GF-D8 (cell line): ENCODE data around the gene CFAP97.
"Not testable (repeated sequence)": the region's sequence is repeated elsewhere in the genome, so short reads cannot be mapped to it uniquely, and the experiment has no call there.

Source experiments
- DNase-seq: peaks from one replicate; lab custom pipeline; 2025; lab: John Stamatoyannopoulos, UW

CFAP97 gene

GRCh38 chr4:185203486-185204237 is at the start of gene CFAP97:
Gene CFAP97 (minus strand): TSS chr4:185204000. CDS start chr4:185191196, 12,804 bp downstream.
- DNase-seq: peak; percentile 66

GRCh38 chr4:185249105-185249504 is 45.3 kb upstream of the CFAP97 start:
- no peak for DNase-seq

- DNase-seq: no peak
Measured at GRCh38 chr4:185248393-185249039, 44.7 kb upstream of the CFAP97 start.

DNA sequence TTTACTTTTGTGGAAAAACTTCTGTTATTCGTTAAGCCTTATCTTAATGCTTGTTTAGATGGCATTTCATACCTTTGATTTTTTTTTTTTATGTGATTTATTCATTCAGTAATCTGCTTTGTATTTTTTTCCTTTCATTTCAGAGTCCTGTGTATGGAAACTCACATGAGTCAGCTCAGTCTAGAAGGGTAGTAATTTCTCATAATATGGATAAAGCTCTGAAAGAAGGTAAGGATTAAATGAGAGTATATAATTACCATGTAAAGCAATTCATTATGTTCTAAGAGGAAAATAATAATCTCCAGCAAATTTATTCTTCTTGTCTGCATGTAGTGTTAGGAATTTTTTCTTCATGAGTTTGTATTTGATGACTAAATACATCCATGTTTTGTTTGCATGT is 43.4 kb upstream of the CFAP97 start:
- no peak for DNase-seq

DNA sequence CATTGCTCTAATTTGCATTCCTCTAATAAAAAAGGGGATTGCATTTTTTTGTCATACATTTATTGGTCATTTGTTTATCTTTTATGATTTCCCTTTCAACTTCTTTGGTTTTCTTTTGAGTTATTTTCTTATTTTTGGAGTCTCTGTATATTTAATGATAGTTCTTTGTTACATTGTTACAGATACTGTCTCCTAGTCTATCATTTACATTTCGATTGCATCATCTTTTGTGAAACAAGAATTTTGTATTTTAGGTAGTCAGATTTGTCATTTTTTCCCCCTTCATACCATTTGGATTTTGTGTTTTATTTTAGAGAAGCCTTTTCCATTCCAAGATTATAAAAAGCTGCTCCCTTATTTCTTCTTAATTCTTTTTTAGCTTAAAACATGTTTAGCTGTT is 42.7 kb upstream of the CFAP97 start:
- DNase-seq: no peak

DNA sequence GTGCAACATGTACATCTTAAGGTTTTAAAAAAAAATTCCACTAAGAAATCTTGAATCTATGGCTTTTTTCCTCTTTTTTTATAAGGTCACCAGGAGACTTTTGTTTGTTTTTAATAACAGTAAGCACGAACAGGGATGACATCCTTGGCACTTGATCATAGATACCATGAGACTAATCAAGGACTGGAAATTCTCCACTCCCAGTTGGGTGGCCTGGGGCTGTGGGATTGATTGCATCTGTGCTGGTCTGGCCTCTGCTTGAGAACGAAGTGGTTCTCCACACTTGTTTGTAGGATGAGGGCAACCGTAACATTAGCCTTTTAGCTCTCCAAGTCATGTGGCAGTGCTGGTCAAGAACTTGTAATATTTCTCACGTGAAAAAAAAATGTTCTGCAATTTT is 41.0 kb upstream of the CFAP97 start:
- no peak for DNase-seq

GRCh38 chr4:185243879-185244278 is 40.1 kb upstream of the CFAP97 start:
- no peak for DNase-seq

GRCh38 chr4:185242749-185243533 is 39.1 kb upstream of the CFAP97 start:
- DNase-seq: no peak

- not testable (repeated sequence) for DNase-seq
Measured at GRCh38 chr4:185240486-185240885, 36.7 kb upstream of the CFAP97 start.

- no peak for DNase-seq
Measured at GRCh38 chr4:185238750-185239149, 35.0 kb upstream of the CFAP97 start.

GRCh38 chr4:185238215-185238681 is 34.4 kb upstream of the CFAP97 start:
- no peak for DNase-seq

DNA sequence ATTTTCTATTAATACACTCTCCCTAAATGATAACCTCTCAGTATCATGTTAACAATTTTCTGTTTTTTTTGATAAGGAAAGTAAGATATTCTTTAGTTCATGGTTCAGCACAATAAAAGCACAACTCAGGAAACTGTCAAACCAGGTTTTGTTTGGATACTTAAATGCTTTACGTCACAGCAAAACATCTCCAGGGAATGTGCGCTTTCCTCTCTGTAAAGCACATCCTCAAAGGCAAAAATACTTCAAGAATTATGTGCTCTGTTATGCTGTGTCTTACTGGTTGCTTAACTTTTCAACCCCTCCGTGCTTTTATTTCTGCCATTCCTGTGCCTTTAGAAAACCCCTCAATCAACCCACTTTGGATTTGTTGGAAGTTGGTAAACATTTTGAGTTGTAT is 33.4 kb upstream of the CFAP97 start:
- no peak for DNase-seq

- DNase-seq: no peak
Measured at GRCh38 chr4:185235843-185236503, 32.2 kb upstream of the CFAP97 start.

DNA sequence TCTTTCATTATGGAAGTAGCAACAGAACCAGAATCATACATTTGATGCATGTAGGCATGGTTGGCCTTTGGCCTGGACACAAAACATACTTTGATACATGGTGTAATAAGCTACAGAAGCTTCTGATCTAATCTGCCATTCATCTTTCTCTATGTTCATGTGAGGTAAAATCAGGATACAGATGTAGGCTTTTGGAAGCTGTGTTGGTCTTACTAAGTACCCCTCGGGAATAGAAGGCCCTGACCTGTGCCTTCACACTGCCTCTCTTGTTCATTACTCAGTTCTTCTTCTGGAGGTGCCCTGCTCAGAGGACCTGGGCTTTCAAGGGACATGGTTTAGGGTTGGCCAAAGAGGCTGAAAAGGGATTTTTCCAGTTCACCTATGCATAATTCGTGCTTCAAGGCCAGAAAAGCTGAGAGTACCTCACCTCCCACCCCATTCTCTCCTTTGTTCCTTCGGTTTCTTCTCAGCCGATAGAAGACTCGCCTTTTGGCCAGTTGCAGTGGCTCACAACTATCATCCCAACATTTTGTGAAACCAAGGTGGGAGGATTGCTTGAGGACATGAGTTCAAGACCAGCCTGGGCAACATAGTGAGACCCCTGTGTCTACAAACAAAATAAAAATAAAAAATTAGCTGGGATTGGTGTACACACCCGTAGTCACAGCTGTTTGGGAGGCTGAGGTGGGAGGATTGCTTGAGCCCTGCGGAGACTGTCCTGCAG is 31.5 kb upstream of the CFAP97 start:
- DNase-seq: no peak

GRCh38 chr4:185232370-185232769 is 28.6 kb upstream of the CFAP97 start:
- no peak for DNase-seq

DNA sequence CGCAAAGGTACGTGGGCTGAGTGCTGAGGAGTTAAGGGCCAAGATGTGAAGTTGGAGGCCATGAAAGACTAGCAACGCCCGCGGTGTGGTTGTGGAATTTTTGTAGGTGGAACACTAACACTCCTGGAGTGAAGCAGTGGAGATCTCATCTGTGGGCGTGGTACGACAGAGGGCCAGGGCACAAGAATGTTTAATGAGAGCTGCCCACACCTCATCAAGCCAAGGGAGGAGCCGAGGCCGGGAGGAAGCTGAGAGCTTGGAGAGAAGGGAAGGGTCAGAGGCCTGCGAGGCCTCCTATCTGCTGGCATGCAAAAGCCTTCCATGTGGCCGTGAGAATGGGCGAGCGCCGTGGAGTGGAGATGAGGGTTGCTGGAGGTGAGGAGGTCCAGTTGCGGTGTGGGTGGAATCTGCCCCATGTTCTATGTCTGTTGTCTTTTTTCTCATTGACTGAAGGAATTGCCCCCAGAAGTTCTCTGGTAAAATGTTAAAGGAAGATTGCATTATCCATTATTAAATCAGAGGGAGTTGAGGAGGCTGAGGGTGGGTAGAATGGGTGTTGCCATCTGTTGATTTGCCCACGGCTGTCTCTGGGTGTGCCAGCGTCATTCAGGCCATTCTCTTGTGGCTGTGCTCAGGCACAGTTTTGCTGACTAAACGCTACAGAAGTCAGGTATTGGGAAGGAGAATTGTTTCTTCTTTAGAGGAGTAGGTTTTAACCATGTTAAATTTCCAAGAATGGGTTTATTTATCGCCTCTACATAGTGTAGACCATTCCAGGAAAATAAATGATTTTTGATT is 25.4 kb upstream of the CFAP97 start:
- no peak for DNase-seq

- no peak for DNase-seq
Measured at GRCh38 chr4:185227713-185228278, 24.0 kb upstream of the CFAP97 start.

- DNase-seq: no peak
Measured at GRCh38 chr4:185227131-185227551, 23.3 kb upstream of the CFAP97 start.

DNA sequence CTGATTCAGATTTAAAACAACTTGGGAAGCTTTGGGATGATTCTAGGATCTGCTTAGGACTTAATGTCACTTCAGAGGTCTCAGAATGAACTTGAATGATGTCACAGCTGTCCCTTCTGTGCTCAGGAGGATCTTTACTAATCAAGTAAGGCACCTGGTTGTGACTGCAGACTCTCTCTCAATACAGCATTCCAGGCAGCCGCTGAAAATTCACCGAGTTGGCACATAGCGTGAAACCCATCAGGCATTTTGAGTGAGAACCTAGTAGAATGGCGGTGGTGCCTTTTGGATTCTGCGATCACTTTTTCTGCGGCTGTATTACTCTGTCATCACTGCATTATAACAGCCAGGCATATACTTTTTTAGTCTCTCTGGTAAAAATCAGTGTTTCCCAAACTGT is 22.1 kb upstream of the CFAP97 start:
- DNase-seq: no peak

- no peak for DNase-seq
Measured at GRCh38 chr4:185224597-185224996, 20.8 kb upstream of the CFAP97 start.
